ENCODE measurements around the gene CASP8. TPM values are rescaled to one million over a fixed set of nuclear protein-coding genes. Genes with fewer than 3 reads are reported as not detected.

CASP8 gene
- total RNA-seq, 1 experiment from 2014 or later: 32.8 TPM

DNA sequence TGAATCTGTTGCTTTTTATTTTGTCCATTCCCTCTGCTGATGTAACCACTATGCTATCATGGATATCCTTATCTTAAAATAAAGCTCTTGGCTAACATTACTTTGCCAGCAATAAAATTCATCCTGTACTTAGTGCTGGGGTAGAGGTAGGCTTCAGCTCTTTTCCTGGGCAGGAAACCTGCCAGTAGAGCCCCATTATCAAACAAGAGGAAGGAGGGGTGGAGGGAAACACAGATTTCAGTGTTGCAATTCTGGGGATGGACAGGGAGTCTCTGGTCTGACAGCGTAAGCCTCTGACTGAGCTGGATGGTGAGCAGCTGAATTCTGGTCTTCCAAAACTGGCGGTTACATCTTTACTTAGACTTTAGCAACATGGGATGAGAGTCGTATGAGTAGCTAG lies 47.5 kb downstream of the CASP8 start:
- no peak overlapping the region for H3K27ac Mint-ChIP-seq (ENCODE audit: low read depth, unreplicated experiment)

GRCh38 chr2:201308914-201309313 lies 48.6 kb downstream of the CASP8 start:
- Mint-ChIP-seq H3K9me3 (ENCODE audit: unreplicated experiment) (no peaks in the 10 kb centered on the region), H3K36me3 (ENCODE audit: insufficient read depth, unreplicated experiment) (peaks cover 7% of the 10 kb centered on the region), H3K27me3 (ENCODE audit: insufficient read depth, unreplicated experiment) (no peaks in the 10 kb centered on the region), H3K4me3 (ENCODE audit: unreplicated experiment) (no peak overlapping the region), H3K27ac (ENCODE audit: low read depth, unreplicated experiment) (no peak overlapping the region), H3K4me1 (ENCODE audit: insufficient read depth, unreplicated experiment) (no peaks in the 10 kb centered on the region)
- intact Hi-C loops (cut with micrococcal nuclease): no loop called here
- ChIA-PET POLR2A (no interaction called here), CTCF (interaction anchor here (0.5 to 0.6 kb wide), 2 partner anchors 55 to 193 kb away, joined by 3 read pairs; no protein-coding TSS in a partner anchor)
- no peak for TF ChIP-seq CTCF (IDR thresholded peaks at IDR 0.05; ENCODE audit: unreplicated experiment)
- no TSS peak for BruUV-seq (replicated peaks)
- DNase-seq (ENCODE audit: unreplicated experiment): no peak

More for the DNA sequence above, 47.5 kb downstream of the CASP8 start:
- Mint-ChIP-seq H3K9me3 (ENCODE audit: unreplicated experiment) (no peaks in the 10 kb centered on the region), H3K4me1 (ENCODE audit: insufficient read depth, unreplicated experiment) (no peaks in the 10 kb centered on the region), H3K4me3 (ENCODE audit: unreplicated experiment) (no peak overlapping the region), H3K36me3 (ENCODE audit: insufficient read depth, unreplicated experiment) (peaks cover 7% of the 10 kb centered on the region), H3K27me3 (ENCODE audit: insufficient read depth, unreplicated experiment) (no peaks in the 10 kb centered on the region)
- DNase-seq (ENCODE audit: unreplicated experiment): no peak
- no TSS peak for BruUV-seq (replicated peaks)
- ChIA-PET POLR2A (no interaction called here), CTCF (no interaction called here)
- TF ChIP-seq CTCF (IDR thresholded peaks at IDR 0.05; ENCODE audit: unreplicated experiment): no peak
- intact Hi-C loops (cut with micrococcal nuclease): no loop called here

DNA sequence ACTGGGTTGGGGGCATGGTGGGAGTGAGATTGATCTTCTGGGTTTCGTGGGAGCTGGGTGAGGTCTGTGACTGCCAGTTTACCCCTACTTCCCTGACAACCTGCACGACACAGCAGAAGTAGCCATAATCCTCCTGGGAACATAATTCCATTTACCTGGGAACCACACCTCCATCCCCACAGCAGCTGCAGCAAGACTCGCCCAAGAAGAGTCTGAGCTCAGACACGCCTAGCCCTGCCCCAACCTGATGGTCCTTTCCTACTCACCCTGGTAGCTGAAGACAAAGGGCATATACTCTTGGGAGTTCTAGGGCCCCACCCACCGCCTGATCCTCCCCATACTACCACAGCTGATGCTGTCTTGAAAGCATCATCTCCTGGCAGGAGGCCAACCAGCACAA lies 53.0 kb downstream of the CASP8 start:
- H3K27ac Mint-ChIP-seq (ENCODE audit: low read depth, unreplicated experiment): no peak overlapping the region
- intact Hi-C loops (cut with micrococcal nuclease): no loop called here
- no peak for DNase-seq (ENCODE audit: unreplicated experiment)
- H3K27me3 Mint-ChIP-seq (ENCODE audit: insufficient read depth, unreplicated experiment): no peaks in the 10 kb centered on the region
- ChIA-PET CTCF (no interaction called here), POLR2A (no interaction called here)
- no peaks in the 10 kb centered on the region for H3K36me3 Mint-ChIP-seq (ENCODE audit: insufficient read depth, unreplicated experiment)
- no peak overlapping the region for H3K4me3 Mint-ChIP-seq (ENCODE audit: unreplicated experiment)
- H3K9me3 Mint-ChIP-seq (ENCODE audit: unreplicated experiment): no peaks in the 10 kb centered on the region
- no TSS peak for BruUV-seq (replicated peaks)
- TF ChIP-seq CTCF (IDR thresholded peaks at IDR 0.05; ENCODE audit: unreplicated experiment): no peak
- H3K4me1 Mint-ChIP-seq (ENCODE audit: insufficient read depth, unreplicated experiment): no peaks in the 10 kb centered on the region

DNA sequence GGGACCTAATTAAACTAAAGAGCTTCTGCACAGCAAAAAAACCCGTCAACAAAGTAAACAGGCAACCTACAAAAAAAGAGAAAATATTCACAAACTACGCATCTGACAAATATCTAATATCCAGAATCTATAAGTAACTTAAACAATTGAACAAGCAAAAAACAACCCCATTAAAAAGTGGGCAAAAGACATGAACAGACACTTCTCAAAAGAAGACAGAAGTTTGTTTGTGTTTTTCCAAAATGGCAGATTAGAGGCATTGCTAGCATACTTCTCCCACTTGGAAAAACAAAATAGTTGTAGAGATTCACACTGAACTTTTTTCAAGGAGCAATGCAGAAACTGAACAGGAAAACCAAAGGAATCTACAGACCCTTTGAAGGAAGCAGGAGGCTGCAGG lies 59.2 kb downstream of the CASP8 start:
- Mint-ChIP-seq H3K4me3 (ENCODE audit: unreplicated experiment) (no peak overlapping the region), H3K36me3 (ENCODE audit: insufficient read depth, unreplicated experiment) (peaks cover 7% of the 10 kb centered on the region), H3K27me3 (ENCODE audit: insufficient read depth, unreplicated experiment) (no peaks in the 10 kb centered on the region), H3K4me1 (ENCODE audit: insufficient read depth, unreplicated experiment) (no peaks in the 10 kb centered on the region), H3K9me3 (ENCODE audit: unreplicated experiment) (peaks cover 13% of the 10 kb centered on the region), H3K27ac (ENCODE audit: low read depth, unreplicated experiment) (no peak overlapping the region)
- BruUV-seq (replicated peaks): no TSS peak
- ChIA-PET POLR2A (no interaction called here), CTCF (no interaction called here)
- intact Hi-C loops (cut with micrococcal nuclease): no loop called here
- DNase-seq (ENCODE audit: unreplicated experiment): no peak
- no peak for TF ChIP-seq CTCF (IDR thresholded peaks at IDR 0.05; ENCODE audit: unreplicated experiment)
